ENCODE results near the gene PLA2G2E. TPM values are rescaled to one million over a fixed set of nuclear protein-coding genes. Genes with fewer than 3 reads are reported as not detected.
"Not testable (repeated sequence)": the region's sequence is repeated elsewhere in the genome, so short reads cannot be mapped to it uniquely, and the experiment has no call there.

Gene PLA2G2E
- total RNA-seq, 3 donors from 2014 or later, result not detected

DNA sequence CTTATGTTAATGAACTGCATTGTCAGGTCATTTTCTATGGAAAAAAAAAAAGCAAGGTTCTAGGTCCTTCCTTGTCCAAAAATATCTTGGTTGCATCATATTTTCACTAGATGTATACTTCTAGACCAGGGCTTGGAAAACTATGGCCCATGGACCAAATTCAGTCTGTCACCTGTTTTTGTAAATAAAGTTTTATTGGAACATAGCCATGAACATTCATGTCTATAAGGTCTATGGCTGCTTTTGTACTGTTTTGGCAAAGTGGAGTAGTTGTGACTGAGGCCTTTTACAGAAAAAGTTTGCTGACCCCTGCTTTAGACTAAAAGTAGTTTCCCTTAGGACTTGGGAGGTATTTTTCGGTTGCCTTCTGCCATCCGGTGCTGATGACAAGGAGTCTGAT, 19.2 kb upstream of the PLA2G2E start:
- Mint-ChIP-seq H3K9me3 (no peaks in the 10 kb centered on the region), H3K4me1 (ENCODE audit: low read depth) (no peaks in the 10 kb centered on the region), H3K27me3 (ENCODE audit: low read depth) (peaks cover 7% of the 10 kb centered on the region), H3K36me3 (ENCODE audit: insufficient read depth) (no peaks in the 10 kb centered on the region), H3K4me3 (no peak overlapping the region)
- DNase-seq, result no peak
- no peak for ATAC-seq

DNA sequence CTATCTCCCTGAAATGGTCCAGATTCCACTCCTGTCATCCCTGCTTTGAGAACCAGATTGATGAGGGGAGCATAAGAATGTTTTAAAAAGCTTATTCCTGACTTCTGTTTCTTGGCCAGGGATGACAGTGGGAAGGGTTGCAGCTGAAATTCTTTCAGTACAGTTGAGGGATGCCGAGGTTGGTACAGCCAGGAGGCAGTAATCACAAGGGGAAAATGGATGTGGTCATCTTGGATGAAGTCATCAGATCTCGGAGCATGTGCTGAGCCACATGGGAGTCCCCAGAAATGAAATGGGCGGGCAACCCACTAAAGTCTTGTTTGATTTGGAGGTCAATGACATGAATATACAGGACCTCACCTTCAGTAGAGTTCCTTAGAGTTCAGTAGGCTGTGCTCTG, 18.7 kb upstream of the PLA2G2E start:
- H3K4me1 Mint-ChIP-seq (ENCODE audit: low read depth), result no peaks in the 10 kb centered on the region
- DNase-seq (no peak), ATAC-seq (no peak)
- H3K27me3 Mint-ChIP-seq (ENCODE audit: low read depth), result peaks cover 7% of the 10 kb centered on the region
- no peaks in the 10 kb centered on the region for H3K36me3 Mint-ChIP-seq (ENCODE audit: insufficient read depth)
- H3K4me3 Mint-ChIP-seq, result no peak overlapping the region
- no peaks in the 10 kb centered on the region for H3K9me3 Mint-ChIP-seq

DNA sequence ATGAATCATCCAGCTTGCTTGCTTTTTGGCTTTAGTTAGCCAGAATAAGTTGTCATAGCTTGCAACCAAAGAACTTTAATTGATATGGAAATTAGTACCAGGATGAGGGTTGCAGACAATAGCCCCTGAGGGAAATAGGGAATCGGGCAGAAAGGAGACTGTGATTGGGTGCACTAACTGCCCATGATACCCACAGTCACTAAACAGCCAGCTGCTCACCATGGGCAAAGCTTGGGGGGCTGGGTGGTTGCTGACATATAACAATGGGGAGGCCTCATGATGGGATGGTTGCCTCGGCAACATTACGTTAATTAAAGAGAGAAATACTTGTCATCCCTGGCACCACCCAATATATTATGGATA, 17.8 kb upstream of the PLA2G2E start:
- Mint-ChIP-seq H3K9me3 (no peaks in the 10 kb centered on the region), H3K4me3 (no peak overlapping the region)
- no peak for ATAC-seq

DNA sequence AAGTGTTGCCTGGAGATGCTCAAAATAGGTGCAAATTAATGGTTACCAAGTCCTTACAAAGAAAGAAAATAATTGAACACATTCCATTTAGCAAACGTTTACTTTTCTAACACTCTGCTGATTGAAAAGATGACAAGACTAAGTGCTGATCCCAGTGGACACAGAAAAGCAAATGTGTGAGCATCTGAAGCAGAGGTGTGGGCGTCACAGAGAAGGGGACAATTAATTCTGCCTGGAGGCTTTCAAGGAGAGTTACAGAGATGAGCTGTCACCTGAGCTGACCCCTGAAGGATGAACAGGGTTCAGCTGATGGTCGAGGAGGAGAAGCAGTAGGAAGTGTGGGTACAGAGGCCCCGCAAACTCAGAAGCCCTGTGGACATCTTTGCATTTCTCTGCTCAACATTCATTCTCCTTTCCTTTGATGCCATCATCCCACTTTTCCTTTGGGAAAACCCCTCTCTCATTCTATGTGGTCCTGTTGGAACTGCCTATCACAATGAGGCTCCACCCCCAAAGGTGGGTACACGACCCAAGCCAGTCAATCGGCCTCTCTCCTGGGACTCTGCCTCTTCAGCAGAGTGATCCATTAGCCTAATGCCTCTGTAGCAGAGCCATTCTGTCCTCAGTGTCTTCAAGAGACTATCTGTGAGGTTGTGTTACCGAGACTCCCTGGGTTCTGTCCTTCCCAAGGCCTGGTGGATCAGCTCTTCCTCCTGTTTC, 17.2 kb upstream of the PLA2G2E start:
- H3K36me3 Mint-ChIP-seq (ENCODE audit: insufficient read depth), result no peaks in the 10 kb centered on the region
- H3K9me3 Mint-ChIP-seq, result no peaks in the 10 kb centered on the region
- no peak overlapping the region for H3K4me3 Mint-ChIP-seq
- H3K27me3 Mint-ChIP-seq (ENCODE audit: low read depth), result peaks cover 3% of the 10 kb centered on the region
- DNase-seq (no peak), ATAC-seq (no peak)
- H3K4me1 Mint-ChIP-seq (ENCODE audit: low read depth), result no peaks in the 10 kb centered on the region

More for the DNA sequence above, 17.8 kb upstream of the PLA2G2E start:
- H3K36me3 Mint-ChIP-seq (ENCODE audit: insufficient read depth), result no peaks in the 10 kb centered on the region
- no peak for DNase-seq
- no peaks in the 10 kb centered on the region for H3K4me1 Mint-ChIP-seq (ENCODE audit: low read depth)
- H3K27me3 Mint-ChIP-seq (ENCODE audit: low read depth), result peaks cover 3% of the 10 kb centered on the region

DNA sequence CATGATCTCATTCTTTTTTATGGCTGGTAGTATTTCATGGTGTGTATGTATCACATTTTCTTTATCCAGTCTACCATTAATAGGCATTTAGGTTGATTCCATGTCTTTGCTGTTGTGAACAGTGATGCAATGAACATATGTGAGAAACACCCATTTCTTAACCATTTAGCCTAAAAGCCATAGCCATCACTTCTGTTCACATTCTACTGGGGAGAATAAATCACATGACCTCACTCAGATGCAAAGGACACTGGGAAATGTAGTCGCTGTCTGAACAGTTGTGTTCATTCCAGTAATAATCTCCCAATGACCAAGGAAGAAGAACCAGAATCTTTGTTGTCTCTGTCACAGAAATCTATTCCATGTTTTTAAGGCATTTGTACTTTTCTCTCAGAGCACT, 15.1 kb upstream of the PLA2G2E start:
- H3K36me3 Mint-ChIP-seq (ENCODE audit: insufficient read depth), result no peaks in the 10 kb centered on the region
- ATAC-seq, result no peak
- H3K4me3 Mint-ChIP-seq, result no peak overlapping the region
- no peaks in the 10 kb centered on the region for H3K27me3 Mint-ChIP-seq (ENCODE audit: low read depth)
- H3K4me1 Mint-ChIP-seq (ENCODE audit: low read depth), result no peaks in the 10 kb centered on the region
- no peak for DNase-seq
- no peaks in the 10 kb centered on the region for H3K9me3 Mint-ChIP-seq

DNA sequence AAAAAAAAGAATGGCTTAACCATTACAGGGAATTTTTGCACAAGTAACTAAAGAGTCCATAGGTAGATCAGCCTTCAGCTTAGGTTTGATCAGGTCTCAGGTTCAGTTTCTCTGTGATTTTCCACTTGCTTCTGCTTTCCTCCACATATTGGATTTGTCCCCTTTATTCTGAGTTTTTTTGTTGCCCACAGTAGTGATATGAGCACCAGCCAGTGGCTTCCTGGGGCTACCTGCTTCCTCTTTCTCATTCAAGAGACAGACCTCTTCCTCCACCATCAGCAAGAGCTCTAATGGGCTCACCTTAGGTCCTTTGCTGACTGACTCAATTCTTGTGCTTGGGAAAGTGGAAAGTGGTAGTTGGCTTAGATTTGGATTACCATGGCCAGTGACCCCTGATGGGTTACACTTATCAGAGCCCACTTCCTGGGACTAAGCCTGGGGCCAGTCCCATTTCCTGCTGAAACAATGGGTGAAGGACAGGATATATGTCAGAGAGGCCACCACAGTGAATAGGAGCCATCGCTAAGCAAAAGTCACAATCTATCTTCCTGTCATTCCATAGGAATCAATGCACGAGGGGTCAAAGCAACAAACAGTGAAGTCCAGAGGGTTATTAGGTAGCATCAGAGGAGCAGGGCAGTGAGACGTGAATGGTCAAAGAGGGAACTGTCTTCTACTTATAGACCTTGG, 12.8 kb upstream of the PLA2G2E start:
- no peak overlapping the region for H3K4me3 Mint-ChIP-seq
- H3K27me3 Mint-ChIP-seq (ENCODE audit: low read depth), result no peaks in the 10 kb centered on the region
- no peaks in the 10 kb centered on the region for H3K4me1 Mint-ChIP-seq (ENCODE audit: low read depth)
- ATAC-seq, result no peak
- peaks cover 16% of the 10 kb centered on the region for H3K9me3 Mint-ChIP-seq
- DNase-seq, result no peak
- peaks cover 5% of the 10 kb centered on the region for H3K36me3 Mint-ChIP-seq (ENCODE audit: insufficient read depth)

DNA sequence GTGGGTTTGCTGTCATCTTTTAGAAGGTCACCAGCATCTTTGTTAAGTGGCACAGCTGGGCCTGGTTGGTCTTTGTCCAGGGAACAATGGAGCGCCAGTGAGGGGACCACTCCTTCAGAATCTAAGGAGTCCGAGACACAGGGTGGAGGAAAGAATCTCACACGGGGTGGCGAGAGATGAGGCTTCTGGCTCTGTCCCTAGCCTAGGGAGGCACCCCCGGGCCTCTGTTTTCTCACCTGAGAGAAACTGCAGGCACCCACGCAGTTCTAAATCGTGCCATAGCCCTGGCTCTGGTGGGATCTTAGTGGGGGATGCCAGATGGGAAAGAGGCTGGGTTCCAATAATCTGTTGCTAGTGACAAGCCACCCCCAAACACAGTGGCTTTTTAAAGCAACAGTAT, 10.9 kb upstream of the PLA2G2E start:
- H3K9me3 Mint-ChIP-seq, result peaks cover 21% of the 10 kb centered on the region
- ATAC-seq (no peak), DNase-seq (no peak)
- H3K4me1 Mint-ChIP-seq (ENCODE audit: low read depth), result no peaks in the 10 kb centered on the region
- peaks cover 5% of the 10 kb centered on the region for H3K36me3 Mint-ChIP-seq (ENCODE audit: insufficient read depth)
- H3K27me3 Mint-ChIP-seq (ENCODE audit: low read depth), result no peaks in the 10 kb centered on the region
- H3K4me3 Mint-ChIP-seq, result no peak overlapping the region

DNA sequence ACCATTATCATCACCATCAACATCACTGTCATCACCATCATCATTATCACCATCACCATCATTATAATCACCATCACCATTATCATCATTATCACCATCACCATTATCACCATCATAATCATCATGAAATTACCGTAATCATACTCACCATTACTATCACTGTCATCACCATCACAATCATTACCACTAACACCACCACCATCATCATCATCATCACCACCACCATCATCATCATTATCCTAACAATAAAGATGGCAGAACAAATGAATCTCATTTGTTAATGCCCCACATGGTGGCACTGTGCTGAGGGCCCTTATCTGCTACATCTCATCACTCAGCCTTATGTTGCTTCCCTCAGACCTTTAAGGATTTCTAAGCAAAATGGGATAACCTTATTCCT, 9.4 kb upstream of the PLA2G2E start:
- Mint-ChIP-seq H3K4me3 (no peak overlapping the region), H3K36me3 (ENCODE audit: insufficient read depth) (peaks cover 5% of the 10 kb centered on the region), H3K4me1 (ENCODE audit: low read depth) (no peaks in the 10 kb centered on the region), H3K9me3 (peaks cover 21% of the 10 kb centered on the region), H3K27me3 (ENCODE audit: low read depth) (no peaks in the 10 kb centered on the region)
- ATAC-seq (no peak), DNase-seq (no peak)

DNA sequence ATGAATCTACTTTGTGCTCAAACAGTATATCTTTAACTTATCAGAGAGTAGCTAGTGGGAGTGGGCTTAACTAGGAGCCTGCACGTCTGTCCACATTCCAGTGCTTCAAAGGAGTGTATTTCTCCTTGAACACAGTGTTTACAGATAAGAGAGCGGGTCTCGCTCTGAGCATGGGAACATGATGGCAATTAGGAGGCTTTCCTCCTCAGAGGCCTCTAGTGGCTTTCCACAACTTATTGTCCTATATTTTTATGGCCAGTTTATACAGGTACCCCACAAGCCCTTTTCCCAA, 3.7 kb upstream of the PLA2G2E start:
- not testable (repeated sequence) for H3K36me3 Mint-ChIP-seq (ENCODE audit: insufficient read depth); DNase-seq; H3K9me3 Mint-ChIP-seq; ATAC-seq; H3K4me3 Mint-ChIP-seq; H3K4me1 Mint-ChIP-seq (ENCODE audit: low read depth); H3K27me3 Mint-ChIP-seq (ENCODE audit: low read depth)

DNA sequence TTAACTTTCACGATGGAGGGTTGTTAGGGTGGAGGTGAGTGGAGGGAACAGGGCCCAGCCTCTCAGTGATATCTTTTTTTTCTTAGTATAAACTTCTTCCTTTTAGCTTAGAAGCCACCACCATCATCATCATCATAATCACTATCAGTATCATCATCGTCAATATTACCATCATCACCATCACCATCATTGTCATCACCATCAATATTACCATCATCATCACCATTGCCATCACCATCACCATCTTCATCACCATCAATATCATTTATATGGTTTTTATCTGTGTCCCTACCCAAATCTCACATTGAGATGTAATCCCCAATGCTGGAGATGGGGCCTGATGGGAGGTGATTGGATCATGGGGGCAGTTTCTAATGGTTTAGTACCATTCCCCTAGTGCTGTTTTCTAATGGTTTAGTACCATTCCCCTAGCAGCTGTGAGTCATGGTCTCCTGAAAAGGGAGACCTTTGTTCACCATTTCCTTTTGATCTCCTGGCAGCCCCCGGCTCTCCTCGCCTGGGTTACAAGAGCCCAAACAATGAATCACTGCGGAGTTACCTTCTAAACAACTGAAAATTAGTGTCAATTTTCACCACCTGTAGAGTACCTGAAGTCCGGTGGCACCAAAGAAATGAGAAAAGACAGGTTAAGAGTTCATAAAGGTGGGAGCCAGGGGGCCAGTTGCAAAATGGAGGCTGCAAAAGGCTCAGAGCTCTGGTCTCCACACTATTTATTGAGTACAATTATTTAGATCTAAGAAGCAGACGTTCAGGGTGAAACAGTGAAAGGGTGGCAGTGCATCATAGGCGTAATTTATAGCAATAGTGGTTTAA, 3.1 kb upstream of the PLA2G2E start:
- Mint-ChIP-seq H3K4me1 (ENCODE audit: low read depth) (no peaks in the 10 kb centered on the region), H3K27me3 (ENCODE audit: low read depth) (peaks cover 3% of the 10 kb centered on the region), H3K4me3 (no peak overlapping the region), H3K36me3 (ENCODE audit: insufficient read depth) (no peaks in the 10 kb centered on the region), H3K9me3 (peaks cover 4% of the 10 kb centered on the region)
- ATAC-seq (no peak), DNase-seq (no peak)

DNA sequence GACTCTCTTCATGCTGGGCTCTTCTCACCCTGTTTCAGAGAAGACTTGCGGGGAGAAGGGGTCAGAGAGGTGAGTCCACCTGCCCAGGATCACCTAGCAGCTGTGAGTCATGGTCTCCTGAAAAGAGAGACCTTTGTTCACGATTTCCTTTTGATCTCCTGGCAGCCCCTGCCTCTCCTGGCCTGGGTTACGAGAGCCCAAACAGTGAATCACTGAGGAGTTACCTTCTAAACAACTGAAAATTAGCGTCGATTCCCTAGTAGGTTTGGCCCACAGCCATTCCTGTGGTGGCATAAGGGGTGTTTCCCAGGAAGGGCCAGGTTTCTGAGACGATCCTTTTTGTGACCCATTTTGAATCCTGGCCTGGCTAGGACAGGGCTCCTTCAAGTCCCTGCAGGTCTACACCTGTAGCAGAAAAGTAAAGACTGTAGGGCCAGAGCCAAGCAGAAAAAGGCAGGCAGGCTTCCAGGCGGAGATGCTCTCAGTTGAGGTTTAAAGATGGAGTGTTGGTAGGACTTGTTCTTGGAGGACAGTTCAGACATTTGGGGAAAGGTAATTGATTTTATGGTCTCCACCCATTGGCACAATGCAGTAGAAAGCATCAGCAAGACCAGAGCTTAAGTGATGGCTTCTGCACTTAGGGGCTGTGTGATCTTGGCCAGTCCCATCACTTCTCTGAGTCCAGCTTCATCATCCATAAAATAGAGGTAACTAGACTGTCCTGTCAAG, 2.1 kb upstream of the PLA2G2E start:
- DNase-seq, result no peak
- Mint-ChIP-seq H3K4me1 (ENCODE audit: low read depth) (no peaks in the 10 kb centered on the region), H3K4me3 (no peak overlapping the region), H3K36me3 (ENCODE audit: insufficient read depth) (no peaks in the 10 kb centered on the region), H3K27me3 (ENCODE audit: low read depth) (peaks cover 3% of the 10 kb centered on the region), H3K9me3 (peaks cover 4% of the 10 kb centered on the region)
- ATAC-seq, result no peak

DNA sequence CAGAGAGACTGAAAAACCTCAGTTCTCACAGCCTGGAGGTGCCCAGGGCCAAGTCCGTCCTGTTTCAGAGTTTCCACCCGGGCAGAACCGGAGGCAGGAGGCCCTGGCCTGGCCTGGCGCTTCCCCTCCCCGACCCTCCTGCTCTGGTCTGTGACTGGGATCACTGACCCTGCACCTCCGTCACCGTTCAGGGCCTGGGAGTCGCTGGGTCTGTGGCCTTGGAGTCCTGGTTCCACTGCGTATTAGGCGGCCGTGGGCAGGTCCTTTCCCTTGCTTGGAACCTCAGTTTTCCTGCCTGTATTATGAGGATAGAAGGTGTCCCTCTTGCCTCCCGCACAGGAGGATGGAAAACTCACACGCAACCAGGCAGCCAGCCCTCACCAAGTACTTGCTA, 533 bp upstream of the PLA2G2E start:
- ATAC-seq (no peak), DNase-seq (no peak)
- Mint-ChIP-seq H3K4me1 (ENCODE audit: low read depth) (no peaks in the 10 kb centered on the region), H3K9me3 (no peaks in the 10 kb centered on the region), H3K4me3 (no peak overlapping the region), H3K27me3 (ENCODE audit: low read depth) (peaks cover 3% of the 10 kb centered on the region), H3K36me3 (ENCODE audit: insufficient read depth) (no peaks in the 10 kb centered on the region)

DNA sequence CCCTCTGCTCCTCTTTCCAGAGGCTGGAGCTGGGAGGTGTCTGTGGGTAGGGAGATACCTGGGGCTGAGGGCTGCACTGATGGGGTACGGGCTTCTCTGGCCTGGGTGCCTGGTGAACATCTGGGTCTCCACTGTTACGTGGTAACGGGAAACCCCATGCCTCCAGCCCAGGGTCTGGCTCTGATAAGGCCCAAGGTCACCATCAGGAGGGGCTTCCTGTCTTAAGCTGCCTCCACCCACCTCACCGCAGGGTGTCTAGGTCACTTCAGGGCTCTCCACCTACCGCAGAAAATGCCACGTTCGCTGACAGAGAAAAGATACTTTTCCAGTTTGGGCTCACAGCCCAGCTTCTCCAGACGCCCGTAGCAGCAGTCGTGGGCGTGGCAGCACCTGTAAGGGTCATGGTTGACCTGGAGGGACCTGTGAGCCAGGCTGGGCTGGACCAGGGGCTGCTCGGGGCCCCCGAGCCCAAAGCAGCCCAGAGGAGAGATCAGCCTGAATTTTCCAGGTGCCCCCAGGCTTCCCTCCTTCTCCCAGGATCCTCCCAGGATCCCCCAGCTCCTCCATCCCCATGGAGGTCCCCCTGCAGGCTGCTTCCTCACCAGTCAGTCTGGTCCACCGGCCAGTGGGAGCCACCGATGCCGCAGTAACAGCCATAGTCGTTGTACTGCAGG, 1.3 kb downstream of the PLA2G2E start:
- DNase-seq (no peak), ATAC-seq (no peak)
- Mint-ChIP-seq H3K4me1 (ENCODE audit: low read depth) (peaks cover 4% of the 10 kb centered on the region), H3K9me3 (no peaks in the 10 kb centered on the region), H3K4me3 (no peak overlapping the region), H3K27me3 (ENCODE audit: low read depth) (peaks cover 3% of the 10 kb centered on the region), H3K36me3 (ENCODE audit: insufficient read depth) (no peaks in the 10 kb centered on the region)

DNA sequence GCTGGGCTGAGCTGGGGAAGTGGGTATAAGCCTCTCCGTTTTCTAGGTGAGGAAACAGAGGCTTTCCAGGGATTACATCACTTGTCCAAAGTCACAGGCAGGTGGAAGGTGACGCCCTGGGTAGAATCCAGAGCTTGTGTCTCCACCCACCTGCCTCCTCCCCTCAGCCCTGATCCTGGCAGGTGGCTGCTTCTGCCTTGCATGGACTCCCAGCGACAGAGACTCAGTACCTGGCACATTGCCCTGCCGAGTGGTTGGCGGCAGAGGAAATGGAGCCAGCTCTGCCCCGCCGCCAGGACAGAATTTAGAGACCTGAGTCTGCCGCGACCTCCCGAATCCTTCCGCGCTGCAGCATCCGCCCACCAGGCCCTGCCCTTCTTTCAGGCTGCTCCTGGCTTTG, 2.1 kb downstream of the PLA2G2E start:
- peaks cover 3% of the 10 kb centered on the region for H3K27me3 Mint-ChIP-seq (ENCODE audit: low read depth)
- no peaks in the 10 kb centered on the region for H3K9me3 Mint-ChIP-seq
- H3K4me3 Mint-ChIP-seq, result no peak overlapping the region
- DNase-seq (no peak), ATAC-seq (no peak)
- no peaks in the 10 kb centered on the region for H3K36me3 Mint-ChIP-seq (ENCODE audit: insufficient read depth)
- H3K4me1 Mint-ChIP-seq (ENCODE audit: low read depth), result peaks cover 4% of the 10 kb centered on the region

Data from activated T-cell treated with anti-CD3 and anti-CD28 coated beads, Interleukin-2, amount 50 U/mL, for 4 hours (primary cell).